HG02610 (cell line): ENCODE data around the gene SSBP4.

ENCODE experiments used
- ATAC-seq: cut with Tn5 transposase; IDR thresholded peaks from one replicate; pipeline ENCODE4 v1.9.1; 2021; ENCODE audit warnings: mild to moderate bottlenecking, moderate library complexity; ENCODE audit not compliant: unreplicated experiment

SSBP4 gene

DNA sequence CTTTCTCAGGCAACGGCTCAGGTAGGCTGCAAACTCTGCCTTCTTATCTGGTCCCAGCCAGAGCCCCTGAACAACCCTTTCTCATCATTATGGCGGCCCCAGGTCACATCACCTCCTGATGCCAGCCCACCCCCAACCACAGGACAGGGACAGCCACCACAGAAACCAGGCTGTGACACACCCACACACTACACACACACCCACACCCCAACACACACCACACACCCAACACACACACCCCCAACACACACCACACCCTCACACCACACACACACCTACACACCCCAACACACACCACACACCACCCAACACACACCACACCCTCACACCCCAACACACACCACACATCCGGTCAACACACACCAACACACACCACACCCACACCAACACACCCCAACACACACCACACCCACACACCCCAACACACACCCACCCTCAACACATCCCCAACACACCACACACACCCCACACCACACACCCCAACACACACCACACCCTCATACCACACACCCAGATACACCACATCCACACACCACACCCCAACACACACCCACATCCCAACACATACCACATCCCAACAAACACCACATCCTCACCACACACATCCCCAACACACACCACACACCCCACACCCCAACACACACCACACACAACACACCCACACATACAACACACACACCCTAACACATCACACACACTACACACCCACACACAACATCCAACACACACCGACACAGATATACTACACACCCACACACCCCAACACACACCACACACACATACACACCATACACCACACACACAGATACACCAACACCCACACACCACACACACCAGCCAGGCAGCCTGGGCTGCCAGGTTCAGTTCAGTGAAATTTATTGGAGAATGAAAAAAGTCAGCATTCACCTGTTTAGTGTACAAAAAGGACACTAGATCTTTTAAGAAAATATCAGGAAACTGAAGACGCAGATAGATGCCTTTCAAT lies 22.9 kb downstream of the SSBP4 start:
- no peak for ATAC-seq

DNA sequence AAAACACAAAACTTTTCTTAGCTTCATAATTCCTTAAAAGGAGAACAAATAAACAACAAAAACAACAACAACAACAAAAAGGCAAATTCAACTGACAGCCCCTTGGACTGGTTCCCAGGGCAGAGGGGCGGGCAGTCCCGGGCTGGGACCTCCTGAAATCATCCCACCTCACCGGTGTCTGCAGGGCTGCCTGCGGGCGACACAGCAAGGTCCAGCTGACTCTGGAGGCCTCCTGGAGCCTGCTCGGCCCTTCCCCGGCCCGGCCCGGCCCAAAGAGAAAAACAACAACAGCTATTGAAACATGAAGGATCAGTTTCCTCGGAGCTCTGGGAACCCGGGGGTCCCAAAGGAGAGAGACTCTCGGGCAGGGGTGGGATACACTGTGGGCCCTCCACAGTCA lies 23.7 kb downstream of the SSBP4 start:
- ATAC-seq, result no peak

DNA sequence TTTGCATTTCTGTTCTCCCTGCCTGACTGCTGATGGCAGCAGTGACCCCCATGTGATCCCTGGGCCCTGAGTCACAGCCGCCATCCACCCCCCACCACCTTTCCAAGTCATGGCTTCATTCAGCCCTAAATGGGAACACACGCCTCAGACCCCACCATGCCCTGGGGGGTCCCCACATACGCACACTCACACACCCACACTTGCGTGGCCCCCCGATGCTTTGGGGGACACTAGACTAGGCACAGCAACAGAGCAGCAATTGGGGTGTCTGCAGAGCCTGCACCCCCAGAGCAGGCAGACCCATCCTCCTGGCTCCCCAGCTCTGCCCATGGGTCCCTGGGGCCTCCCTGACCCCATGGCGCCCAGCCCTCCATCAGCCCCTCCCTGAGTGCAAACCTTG lies 24.2 kb downstream of the SSBP4 start:
- ATAC-seq, result no peak

DNA sequence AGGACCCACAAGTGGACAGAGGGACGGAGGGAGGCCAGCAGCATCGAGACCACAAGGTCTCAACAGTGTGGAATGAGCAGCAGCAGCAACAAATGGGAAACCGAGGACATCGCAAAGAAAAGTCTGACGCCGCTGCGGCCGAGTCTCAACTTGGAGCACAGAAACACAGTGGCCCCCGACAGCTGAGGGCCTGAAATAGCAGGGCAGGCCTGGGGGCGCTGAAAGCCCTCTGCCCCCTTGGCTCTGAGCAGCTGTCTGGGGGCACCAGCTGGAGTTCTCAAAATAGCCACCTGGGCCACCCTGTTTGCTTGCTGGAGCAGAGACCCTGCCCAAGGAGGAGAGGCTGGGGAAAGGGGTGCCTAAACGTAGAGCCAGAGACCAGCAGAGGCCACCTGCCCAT lies 24.6 kb downstream of the SSBP4 start:
- ATAC-seq, result no peak

DNA sequence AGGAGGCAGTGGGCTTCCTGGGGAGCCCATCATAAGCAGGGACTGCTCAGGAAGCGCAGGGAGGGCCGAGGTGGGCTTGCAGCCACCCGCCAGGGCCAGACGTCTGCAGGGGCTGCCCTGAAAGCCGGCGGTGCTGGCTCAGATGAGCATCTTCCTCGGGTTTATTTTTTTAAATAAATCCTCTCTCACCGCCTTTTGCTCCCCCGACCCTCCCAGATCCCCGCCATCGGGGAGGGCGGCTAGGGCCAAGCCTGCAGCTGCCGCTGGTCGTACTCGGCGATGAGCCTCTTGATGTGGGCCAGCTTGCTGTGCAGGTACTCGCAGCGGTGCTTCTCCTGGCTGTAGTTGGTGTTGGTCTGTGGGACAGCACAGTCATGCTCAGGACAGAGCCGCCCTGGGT lies 25.3 kb downstream of the SSBP4 start:
- ATAC-seq, result no peak

DNA sequence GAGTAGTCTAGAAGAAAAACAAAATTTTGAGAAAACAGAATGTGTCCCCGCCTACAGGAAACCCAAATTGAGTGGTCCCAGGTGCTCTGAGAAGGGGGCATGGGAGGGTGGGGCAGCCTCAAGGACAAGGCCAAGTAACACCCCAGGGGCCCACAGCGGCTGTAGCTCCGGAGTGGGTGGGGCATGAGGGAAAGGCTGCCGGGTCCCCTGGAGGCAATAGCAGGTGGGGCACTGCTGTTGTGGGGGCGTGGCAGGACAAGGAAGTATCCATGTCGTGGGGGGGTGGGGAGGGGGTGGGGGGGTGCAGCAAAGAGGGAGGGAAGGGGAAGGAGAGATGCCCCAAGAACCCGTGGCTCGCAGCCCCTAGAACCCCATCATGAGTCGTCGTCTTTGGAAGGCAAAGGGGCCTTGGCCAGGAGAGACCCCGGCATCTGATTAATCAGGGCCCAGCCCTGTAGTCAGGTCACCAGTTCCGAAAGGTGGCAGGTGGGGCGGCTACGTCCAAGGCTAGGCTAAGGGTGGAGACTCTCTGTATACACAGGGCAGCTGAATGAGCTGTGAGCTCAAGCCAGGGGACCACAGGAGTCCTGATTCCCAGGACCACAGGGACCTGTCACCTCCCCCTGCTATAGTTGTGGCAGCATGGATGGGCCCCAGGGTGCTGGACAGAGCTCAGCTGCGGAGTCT lies 26.2 kb downstream of the SSBP4 start:
- ATAC-seq, result no peak

DNA sequence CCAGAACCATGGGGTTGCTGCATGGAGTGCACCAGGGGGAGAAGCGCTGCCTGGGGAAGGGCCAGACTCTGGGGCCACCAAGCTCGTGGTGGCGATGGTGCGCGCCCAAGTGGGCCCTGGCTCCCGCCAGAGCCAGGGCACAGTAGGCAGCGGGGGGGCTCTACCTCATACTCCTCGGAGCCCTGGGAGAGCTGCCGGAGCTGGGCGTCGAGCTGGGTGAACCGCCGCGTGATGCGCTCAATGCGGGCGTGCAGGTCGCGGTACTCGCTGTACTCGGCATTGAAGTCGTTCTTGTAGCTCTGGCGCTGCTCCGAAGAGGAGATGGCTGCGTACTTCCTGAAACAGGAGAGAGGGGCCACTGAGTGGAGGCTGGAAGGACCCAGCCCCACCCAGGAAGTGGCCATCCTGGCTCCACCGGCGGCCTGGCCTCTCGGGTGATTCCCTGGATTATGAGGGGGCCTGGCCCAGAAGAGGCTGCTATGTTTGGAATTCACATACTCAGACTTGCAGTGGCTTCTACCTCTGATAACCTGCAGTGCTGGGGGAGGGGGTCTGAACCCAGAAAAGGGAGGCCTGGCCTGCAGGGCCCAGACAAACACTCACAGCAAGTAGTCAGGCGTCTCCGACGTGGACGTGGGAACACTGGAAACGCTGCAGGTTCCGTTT lies 27.1 kb downstream of the SSBP4 start:
- ATAC-seq, result no peak

DNA sequence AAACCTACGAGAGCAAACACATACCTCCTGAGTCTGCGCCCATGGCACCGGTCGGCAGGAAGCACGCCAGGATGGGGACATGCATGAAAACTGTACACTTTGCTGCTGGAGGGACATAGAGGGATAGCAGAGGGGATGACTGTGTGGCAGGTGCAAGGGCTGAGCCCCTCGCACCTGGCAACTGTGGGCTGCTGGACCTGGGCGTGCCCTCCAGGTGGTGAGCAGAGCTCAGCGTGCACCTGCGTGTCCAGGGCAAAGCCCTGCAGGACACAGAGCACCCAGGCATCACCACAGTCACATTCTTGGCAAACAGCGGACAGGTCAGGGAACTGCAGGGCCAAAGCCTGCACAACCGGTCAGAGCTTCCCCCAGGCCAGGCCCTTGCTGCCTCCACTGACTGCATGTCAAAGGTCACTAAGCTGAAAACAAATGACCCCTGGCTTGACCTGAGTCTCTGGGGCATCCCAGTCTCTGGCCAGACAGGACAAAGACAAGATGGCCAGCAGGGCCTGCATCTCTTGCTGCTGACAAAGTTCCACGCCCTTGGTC lies 27.7 kb downstream of the SSBP4 start:
- no peak for ATAC-seq

DNA sequence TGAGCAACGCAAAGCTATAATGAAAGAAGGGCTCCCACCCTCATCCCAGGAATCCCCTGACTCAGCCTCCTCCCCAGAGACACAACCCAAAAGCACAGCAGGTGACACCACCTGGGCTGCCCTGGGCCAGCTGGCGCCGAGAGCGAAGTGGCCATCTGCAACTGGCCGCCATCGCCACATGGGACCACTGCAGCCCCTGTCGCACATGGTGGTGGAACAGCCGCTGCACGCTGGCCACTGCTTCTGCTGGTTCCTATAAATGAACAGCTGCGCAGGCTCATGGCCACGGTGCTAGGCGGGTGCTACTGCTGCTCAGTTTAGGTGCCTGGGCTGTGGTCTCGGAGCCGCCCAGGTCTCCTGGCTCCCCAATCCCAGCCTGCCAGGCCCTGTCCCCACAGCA lies 30.4 kb downstream of the SSBP4 start:
- no peak for ATAC-seq

DNA sequence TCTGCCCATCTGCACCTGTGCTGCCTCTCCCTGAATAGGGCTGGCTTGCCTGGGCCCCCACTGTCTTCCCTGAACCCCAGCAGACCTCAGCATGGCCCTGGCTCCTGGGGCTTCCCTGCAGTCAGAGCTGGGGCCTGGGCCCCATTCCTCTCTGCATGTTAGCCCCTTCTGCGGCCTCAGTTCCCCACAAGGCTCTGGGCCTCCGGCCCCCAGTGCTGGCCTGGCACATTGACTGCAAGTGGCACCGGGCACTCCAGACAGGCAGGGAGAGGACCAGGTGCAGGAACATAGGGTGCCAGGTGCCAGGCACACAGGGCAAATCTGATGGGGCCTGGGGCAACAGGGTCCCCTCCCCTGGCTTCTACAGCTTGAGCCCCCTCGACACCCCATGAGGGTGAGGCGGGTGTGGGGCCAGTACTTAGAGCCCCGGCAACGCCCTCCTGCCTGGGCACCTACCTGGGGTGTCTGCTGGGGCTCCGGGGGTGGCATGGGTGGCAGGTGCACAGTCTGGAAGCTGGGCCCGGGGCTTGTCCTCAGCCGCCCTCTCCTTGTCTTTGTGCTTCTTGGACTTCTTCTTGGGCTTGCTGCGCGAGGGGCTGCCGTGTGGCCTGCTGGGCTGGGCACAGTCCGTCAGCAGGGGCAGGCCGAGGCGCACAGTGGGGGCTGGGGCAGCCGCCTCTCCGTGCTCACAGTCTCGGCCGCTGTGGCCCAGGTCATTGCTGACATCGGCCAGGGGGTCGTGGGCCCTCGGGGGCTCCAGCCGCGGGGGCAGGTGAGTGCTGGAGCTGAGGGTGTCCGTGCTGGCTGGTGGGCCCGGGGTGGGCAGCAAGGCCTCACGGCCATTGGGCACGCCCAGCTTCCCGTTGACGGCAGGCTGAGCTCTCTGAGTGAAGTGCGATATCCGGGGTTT lies 31.1 kb downstream of the SSBP4 start:
- ATAC-seq, result no peak

DNA sequence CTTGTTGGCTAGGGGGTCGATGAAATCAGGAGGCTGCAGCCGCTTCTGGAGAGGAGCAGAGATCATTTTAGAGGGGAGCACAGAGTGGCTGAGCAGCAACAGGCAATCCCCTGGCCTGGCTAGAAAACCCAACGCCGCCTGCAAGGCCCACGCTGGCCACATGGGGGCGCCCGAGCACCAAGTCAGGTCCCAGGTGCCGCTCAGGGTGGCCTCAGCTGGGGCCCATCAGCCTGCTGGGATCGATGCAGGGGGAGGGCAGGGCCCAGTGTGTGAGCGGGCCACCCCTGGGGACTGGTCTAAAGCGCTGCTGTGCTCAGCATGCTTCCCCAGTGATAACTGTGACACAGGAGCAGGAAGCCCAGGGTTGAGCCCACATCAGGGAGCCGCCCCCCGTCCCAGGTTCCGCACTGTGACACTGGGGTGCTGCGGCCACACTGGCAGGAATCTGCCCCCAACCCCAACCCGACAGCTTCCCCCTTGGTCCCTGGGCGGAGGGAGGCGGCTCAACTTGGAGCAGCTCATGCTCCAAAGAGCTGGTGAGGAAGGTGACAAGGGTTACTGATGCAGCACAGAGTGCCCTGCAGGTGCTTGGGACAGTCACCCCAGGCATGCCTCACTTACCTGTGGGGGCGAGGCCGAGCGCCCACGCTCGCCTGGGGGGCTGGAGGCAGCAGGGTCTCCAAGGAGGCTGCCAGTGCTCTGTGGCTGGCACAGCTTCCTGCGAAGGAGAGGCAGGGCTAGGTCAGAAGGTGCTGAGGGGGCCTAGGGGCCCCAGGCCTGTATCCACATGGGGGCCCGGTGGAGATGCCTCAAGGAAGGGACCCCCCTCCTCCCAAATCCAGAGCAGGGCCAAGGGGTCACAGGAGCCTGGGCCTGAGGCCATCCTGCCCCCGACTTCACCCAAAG lies 32.0 kb downstream of the SSBP4 start:
- no peak for ATAC-seq

DNA sequence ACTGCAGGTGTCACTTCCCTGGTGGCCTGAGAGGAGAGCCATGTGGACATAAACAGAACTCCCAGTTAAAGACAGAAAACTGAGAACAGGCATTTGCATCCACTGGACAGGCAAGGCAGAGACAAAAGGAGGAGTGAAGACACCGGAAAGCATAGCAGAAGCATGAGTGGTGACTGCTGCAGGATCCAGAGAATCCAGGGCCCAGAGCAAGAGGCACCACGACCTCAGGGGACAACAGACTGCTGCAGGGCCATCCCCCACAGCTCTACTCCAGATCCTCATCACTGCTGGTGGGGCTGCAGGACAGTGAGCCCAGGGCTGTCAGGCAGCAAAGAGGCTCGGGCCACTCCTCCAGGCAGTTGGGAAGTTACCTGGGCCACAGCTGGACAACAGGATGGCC lies 33.2 kb downstream of the SSBP4 start:
- ATAC-seq, result no peak

DNA sequence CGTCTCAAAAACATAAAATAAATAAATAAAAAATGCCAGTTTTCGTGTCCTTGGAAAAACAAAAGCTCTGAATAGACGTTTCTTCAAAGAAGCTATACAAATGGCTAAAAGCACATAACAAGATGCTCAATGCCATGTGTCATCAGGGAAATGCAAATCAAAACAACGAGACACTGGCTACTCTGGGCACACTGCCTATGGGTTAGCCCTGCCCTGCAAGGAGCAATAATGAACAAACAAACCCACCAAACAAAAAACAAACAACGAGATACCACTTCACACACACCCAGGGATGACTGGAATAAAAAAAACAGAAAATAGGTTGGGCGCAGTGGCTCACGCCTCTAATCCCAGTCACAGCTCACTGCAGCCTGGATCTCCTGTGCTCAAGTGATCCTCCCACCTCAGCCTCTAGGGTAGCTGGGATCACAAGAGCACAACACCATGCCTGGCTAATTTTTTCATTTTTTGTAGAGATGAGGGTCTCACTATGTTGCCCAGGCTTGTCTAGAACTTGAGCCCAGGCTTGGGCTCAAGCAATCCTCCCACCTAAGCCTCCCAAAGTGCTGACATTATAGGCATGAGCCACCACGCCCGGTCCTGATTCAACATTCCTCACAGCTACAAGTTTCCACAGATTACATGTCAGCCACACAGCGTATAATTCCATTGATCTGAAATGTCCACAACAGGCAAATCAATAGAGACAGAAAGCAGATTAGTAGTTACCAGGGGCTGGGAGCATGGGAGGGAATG lies 34.2 kb downstream of the SSBP4 start:
- no peak for ATAC-seq

DNA sequence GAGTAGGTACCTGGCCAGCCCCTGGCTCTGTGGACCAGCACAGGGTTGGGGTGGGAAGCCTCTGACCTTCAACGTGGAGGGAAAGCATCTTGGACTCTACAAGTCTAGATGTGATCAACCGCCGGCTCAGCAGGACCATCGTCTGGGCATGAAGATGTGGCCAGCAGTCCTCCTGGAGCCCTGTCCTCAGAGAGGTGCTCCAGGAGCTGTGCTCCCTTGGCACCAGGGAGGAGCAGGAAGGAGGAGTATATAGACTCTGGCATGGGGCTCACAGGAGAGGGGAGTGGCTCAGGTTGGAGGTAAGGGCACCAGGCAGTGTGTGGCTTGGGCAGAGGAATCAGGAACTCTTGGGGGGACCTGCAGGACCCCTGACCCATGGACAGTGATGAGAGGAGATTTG lies 37.1 kb downstream of the SSBP4 start:
- ATAC-seq, result no peak

DNA sequence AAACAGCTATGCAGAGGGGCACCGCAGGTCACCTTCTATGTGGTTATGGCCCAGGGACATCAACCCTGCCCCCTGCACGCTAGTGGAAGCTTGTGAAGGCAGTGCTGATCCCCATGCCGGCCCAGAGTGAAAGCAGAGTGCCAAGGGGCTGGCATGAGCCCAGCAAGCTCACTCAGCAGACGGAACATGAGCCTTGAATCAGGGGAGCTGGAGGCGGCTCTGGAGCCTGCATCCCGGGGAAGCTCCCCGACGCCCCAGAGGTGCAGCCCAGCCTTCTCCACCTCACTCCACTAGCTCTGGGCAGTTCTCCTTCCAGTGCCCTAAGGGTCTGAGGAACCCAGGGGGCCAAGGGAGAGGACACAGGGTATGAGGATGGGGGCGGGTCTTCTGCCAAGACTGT lies 37.8 kb downstream of the SSBP4 start:
- no peak for ATAC-seq

DNA sequence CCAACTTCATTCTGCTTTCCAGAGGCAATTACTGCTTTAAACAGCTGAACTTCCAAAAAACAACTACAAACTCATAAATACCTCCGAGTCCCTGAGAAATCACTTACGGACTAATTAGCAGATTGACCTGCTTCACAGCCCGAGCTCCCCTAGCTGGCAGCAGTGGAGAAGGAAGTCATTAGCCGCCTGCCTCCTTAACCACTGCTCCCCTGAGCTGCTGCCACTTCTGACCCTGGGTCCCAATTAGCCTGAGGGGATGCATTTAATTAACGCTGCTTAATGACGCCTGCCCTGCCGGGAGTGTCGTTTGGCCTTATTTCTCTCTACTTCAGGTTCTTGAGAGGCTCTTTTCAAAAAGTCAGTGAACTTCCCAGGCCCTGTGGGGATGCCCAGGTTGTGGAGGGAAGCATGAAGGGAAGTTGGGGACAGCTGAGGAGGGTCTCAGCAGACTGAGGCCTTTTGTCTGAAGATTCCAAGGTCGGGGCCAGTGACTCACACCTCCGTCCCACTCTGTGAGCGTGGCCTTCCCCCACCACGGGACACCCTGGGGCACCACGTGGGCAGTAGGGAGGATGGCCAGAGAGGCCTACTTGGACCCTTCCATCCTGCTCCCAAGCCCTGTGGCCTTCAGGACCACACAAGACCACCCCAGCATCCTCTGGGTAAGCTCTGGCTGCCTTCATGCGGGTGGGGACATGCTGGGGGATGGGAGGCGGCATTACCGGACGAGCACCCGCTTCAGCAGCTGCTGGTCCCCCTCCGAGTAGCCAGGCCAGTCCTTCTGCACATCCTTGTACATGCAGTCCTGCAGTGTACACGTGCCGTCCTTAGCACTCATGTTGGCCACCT lies 38.5 kb downstream of the SSBP4 start:
- no peak for ATAC-seq

DNA sequence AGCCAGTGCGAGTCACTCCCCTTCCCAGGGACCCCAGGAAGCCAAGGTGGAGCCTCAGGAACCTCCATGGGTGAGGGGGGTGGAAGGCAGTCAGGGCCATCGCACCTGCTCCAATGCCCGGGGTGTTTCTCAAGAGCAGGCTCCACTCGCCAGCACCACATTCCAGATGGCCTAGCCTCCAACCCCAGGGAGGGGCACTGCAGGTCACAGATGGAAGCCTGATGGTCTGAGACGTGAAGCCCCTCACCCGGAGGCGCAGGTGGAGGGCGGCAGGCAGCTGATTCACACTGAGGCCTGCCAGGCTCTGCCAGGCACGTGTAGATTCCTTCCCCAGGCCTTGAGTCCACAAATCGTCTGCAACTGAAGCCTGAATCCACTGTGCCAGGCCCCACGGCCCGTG lies 41.7 kb downstream of the SSBP4 start:
- ATAC-seq, result no peak

DNA sequence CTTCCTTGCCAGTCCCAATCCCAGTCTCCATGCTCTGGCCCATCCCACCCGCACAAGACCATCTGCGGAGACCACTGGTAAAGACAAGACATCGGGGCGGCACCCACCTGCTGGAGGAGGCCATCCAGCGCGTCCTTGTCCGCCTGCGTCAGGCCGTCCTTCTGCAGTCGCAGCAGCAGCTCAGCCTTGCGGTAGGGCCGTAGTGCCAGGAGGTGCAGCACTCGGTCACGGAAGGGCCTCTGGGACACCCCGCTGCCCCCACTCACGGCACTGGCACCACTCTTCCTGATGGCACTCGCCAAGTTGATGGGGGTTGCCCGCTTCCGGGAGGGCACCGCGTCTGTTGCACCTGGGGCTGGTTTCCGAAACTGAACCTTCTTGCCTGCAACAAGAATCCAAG lies 42.3 kb downstream of the SSBP4 start:
- no peak for ATAC-seq
